HG03060 (cell line): ENCODE measurements around the gene AFDN.

Experiments
- ATAC-seq: cut with Tn5 transposase; IDR thresholded peaks from one replicate; pipeline ENCODE4 v1.9.1; 2021; ENCODE audit warnings: low read depth, moderate number of reproducible peaks; ENCODE audit not compliant: unreplicated experiment

The AFDN gene

GRCh38 chr6:167941822-167942221 is 115.1 kb downstream of the AFDN start:
- ATAC-seq = no peak

GRCh38 chr6:167944130-167944529 is 117.4 kb downstream of the AFDN start:
- no peak for ATAC-seq

- no peak for ATAC-seq
Measured at GRCh38 chr6:167946007-167946406, 119.3 kb downstream of the AFDN start.

- no peak for ATAC-seq
Measured at GRCh38 chr6:167946604-167947003, 119.9 kb downstream of the AFDN start.

GRCh38 chr6:167947716-167948115 is 121.0 kb downstream of the AFDN start:
- ATAC-seq = no peak

GRCh38 chr6:167948716-167949115 is 122.0 kb downstream of the AFDN start:
- ATAC-seq = no peak

GRCh38 chr6:167949121-167949684 is 122.5 kb downstream of the AFDN start:
- ATAC-seq = no peak

- no peak for ATAC-seq
Measured at GRCh38 chr6:167951781-167952511, 125.2 kb downstream of the AFDN start.

GRCh38 chr6:167952512-167952859 is 125.8 kb downstream of the AFDN start:
- ATAC-seq = no peak

GRCh38 chr6:167953551-167953950 is 126.8 kb downstream of the AFDN start:
- no peak for ATAC-seq

- ATAC-seq = no peak
Measured at GRCh38 chr6:167954151-167954550, 127.4 kb downstream of the AFDN start.

- ATAC-seq = no peak
Measured at GRCh38 chr6:167956491-167956890, 129.8 kb downstream of the AFDN start.

- no peak for ATAC-seq
Measured at GRCh38 chr6:167956983-167957492, 130.3 kb downstream of the AFDN start.

GRCh38 chr6:167957626-167958025 is 130.9 kb downstream of the AFDN start:
- ATAC-seq = no peak

GRCh38 chr6:167960579-167960978 is 133.9 kb downstream of the AFDN start:
- no peak for ATAC-seq

GRCh38 chr6:167962711-167963110 is 136.0 kb downstream of the AFDN start:
- no peak for ATAC-seq

- no peak for ATAC-seq
Measured at GRCh38 chr6:167963589-167964057, 136.9 kb downstream of the AFDN start.

GRCh38 chr6:167965592-167966539 is 139.2 kb downstream of the AFDN start:
- ATAC-seq = no peak

- no peak for ATAC-seq
Measured at GRCh38 chr6:167966540-167966905, 139.8 kb downstream of the AFDN start.

- ATAC-seq = no peak
Measured at GRCh38 chr6:167968091-167968490, 141.4 kb downstream of the AFDN start.

GRCh38 chr6:167970230-167970629 is 143.5 kb downstream of the AFDN start:
- ATAC-seq = no peak
